ENCODE data around the gene TGFBR3L.
"Not testable (repeated sequence)": the region's sequence is repeated elsewhere in the genome, so short reads cannot be mapped to it uniquely, and the experiment has no call there.

The TGFBR3L gene

DNA sequence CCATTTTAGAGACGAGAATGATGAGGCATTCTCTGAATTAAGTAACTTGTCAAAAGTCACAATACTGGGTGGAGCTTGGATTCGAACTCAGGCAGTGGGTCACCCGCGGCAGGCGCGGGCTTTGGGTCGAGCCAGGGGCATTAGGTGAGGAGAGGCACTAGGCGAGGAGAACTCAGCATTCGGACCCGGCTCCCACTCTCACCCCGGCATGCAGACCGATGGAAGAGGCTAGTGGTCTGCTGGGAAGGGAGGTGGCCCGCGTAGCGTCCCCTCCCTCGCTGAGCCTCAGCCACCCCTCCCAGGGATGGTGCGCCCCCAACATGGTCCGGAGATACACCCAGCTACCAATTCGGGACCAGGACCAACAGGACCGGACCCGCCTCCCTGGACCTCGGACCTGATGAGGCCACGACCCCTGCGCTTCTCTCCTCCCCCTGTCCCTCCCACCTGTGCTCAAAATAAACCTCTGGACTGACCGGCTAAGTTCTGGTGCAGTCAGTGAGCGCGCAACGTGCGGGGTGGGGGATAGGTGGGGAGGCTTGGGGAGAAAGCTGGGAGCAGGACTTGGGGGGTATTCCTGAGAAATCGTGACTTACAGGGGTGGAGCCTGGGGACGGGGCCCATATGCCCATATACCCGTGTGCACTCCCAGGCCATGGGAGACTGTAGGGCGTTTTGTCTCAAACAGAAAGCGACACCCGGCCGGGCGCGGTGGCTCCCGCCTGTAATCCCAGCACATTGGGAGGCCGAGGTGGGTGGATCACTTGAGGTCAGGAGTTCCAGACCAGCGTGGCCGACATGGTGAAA, 4.2 kb downstream of the TGFBR3L start:
- DNase-seq = no peak

DNA sequence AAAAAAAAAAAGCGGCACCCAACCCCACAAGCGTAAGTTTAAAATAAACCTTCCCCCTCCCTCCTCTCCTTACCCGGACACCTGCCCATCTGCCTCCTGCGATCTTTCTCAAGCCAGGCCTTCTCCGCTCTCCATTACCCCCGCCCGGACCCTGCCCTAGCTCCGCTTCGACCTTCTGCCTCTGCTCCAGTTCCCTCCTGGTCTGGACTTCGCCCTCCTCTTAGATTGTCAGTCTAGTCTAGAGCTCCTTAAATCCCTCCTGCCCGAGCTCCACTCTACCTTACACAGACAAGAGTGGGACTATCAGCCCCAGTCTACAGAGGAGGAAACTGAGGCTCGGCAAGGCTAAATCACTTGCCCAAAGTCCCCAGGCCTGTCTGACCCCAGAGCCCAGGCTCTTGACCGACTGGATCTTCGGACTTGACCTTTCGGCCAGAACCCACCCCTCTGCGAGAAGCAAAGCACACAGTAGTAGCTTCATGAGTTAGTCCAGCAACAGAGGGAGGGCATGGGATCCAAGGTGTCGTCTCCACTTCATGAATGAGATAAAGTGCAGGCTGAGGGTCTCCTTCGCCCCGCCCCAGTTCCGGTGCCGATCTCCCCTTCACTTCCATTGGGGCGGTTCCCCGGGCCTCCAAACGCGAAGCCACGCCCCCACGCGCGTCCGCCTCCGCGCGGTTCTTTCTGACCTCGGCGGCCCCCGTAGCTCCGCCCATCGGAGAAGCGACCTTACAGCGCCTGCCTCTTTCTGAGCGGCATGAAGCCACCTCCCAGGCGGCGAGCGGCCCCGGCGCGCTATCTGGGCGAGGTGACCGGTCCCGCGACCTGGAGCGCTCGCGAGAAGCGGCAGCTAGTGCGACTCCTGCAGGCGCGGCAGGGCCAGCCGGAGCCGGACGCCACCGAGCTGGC, 5.2 kb downstream of the TGFBR3L start, which contains the start of gene SNAPC2:
SNAPC2 (plus strand) TSS at position 729 of the 909 bp plus-strand sequence; CDS start at position 758, 29 bp downstream.
- DNase-seq = peak; percentile 97

DNA sequence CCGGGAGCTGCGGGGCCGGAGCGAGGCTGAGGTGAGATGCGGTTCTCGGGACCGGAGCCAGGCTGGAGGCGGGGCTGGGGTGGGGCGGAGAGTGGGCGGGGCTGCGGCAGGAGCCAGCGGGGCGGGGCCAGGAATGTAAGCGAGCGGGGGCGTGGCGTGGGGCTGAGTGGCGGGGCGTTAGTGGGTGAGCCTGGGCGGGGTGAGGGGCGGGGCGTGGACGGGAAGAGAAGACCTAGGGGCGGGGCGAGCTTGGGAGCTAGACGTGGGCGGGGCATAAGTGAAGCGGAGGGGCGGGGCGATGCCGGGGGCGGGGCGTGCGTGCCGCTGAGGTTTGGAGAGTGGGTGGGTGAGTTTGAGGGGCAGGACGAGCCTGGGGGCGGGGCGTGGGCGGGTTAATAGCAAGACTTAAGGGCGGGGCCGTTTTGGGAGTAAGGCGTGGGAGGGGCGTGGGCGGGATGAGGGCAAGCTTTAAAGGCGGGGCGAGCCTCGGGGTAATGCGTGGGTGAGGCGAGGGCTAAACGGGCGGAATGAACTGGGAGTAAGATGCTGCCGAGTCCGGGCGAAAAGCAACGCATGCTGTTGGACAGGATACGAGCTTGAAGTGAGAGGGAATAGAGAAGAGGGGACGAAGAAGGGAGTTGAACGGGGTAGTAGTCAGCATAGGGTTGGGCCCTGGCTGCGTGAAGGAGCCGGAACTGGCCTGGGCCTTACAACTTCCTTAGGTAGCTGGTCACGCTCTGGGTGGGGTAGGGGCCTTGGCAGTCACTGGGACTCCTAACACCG, 6.1 kb downstream of the TGFBR3L start:
- DNase-seq = peak; percentile 99

DNA sequence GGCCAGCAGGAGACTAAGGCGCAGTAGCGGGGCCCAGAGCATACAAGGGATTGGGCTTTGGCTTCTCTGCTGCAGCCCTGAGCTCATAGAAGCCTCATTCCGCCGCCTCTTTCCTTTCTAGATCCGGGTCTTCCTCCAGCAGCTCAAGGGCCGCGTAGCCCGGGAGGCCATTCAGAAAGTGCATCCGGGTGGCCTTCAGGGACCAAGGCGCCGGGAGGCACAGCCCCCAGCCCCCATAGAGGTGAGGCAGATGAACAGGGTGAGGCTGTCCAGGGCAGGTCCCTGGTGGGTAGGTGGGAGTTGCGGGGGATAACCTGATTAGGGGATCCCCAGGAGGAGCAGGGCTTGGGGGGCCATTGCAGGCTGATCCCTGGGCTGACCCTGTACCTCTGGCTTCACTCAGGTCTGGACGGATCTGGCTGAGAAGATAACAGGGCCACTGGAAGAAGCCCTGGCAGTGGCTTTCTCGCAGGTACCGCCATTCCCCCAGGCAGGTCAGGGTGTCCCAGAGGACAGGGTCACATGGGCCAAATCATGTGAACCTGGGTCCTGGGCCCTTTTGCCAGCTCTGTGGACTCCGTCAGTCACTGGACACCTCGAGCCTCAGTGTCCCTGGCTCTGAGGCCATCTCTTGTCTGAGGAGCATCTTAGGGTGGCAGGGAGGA, 6.8 kb downstream of the TGFBR3L start:
- no peak for DNase-seq

DNA sequence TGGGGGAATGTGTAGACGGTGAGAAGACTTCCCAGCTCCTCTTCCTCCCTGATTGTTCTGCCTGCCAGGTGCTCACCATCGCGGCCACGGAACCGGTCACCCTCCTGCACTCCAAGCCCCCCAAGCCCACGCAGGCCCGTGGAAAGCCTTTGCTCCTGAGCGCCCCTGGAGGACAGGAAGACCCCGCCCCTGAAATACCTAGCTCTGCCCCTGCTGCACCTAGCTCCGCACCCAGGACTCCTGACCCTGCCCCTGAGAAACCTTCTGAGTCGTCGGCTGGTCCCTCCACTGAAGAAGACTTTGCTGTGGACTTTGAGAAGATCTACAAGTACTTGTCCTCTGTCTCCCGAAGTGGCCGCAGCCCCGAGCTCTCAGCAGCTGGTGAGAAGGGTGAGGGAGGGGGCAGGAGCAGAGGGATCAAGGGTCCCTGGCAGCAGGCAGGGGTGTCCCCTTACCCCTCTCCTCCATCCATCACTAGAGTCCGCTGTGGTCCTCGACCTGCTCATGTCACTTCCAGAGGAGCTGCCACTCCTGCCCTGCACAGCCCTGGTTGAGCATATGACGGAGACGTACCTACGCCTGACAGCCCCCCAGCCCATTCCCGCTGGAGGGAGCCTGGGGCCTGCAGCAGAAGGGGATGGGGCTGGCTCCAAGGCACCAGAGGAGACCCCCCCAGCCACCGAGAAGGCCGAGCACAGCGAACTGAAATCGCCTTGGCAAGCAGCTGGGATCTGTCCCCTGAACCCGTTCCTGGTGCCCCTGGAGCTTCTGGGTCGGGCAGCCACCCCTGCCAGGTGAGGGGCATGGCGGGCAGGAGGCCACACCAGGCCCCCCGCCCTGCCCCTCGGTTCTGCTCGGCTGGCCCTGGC, 7.6 kb downstream of the TGFBR3L start:
- no peak for DNase-seq

DNA sequence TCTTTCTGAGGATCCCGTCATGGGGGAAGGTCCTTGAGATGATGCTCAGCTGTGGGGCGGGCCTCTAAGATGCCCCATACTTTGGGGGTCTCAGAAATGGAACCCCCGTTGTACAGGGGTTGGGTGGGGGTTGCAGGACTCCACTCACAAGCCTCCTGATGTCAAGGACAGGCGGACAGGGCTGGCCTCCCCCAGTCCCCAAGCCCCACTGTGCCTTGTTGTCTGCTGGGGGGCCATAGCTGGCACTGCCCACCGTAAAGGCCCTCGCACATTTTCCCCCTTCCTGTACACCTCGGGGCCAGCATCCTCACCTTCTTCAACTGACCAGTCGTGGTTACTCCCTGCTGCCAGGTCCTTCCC, 8.2 kb downstream of the TGFBR3L start:
- no peak for DNase-seq

DNA sequence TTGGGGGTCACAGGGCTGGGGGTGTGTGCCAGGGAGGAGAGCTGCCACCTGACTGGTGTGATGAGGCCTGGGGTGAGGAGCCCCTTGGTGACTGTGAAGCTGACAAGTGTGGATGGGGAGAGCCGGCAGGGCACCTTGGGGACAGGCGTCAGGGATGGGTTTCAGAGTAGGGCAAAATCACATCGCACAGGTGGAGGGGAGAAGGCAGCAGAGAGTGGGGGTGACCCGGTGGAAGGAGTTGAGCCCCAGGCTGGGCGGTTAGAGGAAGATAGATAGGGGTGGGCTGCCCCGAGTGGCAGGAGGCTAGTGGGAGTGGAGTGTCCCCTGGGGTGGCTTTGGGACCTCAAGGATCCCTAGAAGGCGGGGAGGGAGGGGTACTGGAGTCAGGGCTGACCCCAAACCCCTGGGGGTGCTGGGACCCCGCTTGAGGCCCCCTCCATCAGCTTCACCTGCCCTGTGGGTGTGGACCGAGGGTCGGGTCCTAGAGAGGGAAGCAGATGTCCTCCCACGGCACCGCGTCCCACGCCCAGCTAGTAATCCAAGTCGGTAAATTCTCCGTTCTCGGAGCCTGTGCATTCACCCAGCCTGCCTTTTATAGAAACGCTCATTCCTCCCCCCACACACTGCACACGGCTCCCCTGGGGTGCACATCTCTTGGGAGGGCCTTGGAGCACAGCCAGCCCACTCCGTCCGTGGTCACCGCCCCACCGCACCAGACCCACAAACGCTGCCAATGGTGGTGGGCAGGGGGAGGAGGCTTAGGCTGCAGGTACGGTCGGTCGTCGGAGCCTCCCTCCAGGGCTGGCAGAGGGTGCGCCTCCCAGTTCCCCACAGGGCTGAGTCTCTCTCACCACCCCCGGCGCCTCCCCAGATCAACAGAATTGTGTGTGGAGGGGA, 8.9 kb downstream of the TGFBR3L start:
- DNase-seq = no peak

DNA sequence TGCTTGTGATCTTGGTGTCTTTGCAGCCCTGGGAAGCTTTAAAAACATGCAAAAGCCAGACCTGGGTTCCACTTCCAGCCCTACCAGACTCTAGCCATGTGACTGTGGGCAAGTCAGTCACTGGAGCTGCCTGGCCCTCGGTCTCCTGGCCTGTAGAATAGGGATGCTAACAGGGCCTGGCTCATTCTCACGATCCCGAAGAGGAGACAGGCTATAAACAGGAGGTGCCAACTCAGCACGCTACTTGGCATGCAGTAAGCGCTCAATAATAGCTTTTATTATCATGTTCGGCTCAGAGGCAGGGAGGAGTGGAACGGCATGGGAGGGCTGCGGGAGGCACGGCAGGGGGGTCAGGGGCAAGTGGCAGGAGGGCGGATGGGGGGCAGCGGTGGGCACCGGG, 9.6 kb downstream of the TGFBR3L start:
- DNase-seq = no peak

DNA sequence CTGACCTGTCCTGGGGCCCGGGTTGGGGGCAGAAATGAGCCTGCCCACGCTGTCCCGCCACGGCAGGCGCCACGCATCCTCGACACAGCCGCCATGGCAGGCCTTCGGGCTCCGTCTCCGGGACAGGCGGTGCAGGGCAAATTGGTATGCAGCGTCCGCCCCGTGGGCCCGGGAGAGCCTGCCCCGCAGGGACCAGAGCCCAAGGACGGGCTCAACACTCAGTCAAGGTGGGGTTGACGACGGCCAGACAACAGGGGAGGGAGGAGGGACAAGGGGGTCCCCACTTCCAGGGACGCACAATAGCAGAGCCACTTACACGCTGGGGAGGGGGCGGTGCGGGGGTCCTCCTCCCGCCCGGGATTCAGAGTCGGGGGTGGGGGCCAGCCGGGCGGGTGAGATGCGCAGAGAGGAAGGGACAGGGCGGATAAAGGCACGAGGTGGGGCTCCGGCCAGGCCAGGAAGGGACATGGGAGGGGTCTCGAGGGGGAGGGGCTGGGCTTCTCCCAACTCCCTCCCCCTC, 10.1 kb downstream of the TGFBR3L start:
- no peak for DNase-seq

DNA sequence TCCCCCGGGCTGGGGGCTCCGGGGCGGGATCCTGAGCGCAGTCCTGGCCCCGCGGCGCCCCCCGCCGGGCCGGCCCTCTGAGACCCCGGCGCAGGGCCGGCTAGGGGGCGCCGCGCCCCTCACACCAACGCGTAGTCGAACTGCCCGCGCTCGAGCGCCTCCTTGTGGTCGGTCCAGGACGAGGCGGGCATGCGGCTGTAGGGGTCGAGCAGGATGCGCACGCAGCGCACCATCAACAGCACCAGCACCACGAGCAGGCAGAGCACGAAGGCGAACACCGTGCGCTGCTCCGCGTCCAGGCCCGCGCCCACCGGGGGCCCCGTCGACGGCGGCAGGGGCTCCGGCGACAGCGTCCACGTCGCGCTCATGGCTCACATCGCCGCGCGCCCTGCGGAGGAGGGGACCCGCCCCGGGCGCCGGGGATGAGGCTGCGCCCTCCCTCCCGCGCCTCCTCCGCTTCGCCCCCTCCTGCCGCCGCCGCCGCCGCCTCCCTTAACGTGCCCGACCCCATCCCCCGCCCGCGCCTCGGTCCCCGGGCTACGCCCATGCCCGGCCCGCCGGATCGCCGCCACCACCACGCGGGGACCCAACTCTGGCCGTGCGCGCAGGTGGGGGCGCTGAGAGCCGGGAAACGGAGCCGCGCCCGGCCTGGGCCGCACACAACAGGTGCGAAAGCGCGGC, 10.7 kb downstream of the TGFBR3L start:
- DNase-seq = peak; percentile 81

DNA sequence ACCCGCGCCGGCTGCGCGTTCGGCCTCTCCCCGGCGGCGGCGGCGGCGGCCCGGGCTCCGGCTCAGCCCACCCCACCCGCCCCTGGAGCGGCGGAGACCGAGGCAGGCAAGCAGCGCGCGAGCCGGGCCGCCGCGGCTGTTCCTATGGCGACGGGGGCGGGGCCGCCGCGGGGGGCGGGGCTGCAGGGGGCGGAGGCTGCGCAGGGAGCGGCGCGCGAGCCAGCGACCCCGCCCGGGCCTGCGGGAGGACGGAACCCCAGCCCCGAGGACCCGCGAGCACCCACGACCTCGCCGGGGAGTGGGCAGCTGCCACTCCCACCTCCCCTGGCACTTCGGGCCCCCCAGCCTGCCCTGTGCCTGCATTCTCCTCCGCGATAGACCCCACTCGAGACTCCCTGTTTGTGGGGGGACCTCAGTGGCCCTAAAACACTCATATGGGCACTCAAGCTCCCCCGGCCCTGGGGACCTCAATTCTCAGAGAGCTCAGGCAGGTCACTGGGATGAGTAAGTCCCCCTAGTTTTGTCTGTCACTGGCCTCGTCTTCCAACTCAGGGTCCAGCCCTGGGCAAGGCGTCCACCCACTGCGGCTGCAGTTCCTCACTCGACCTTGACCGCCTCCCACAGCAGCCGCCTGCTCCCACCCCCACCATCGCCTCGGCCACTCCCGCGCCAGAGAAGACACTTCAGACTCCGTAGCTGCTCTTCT, 11.5 kb downstream of the TGFBR3L start, which contains the start of gene CTXN1:
CTXN1 (minus strand) TSS at position 115 of the 706 bp plus-strand sequence. CDS start 597 bp downstream, outside the sequence.
- DNase-seq = peak; percentile 87

DNA sequence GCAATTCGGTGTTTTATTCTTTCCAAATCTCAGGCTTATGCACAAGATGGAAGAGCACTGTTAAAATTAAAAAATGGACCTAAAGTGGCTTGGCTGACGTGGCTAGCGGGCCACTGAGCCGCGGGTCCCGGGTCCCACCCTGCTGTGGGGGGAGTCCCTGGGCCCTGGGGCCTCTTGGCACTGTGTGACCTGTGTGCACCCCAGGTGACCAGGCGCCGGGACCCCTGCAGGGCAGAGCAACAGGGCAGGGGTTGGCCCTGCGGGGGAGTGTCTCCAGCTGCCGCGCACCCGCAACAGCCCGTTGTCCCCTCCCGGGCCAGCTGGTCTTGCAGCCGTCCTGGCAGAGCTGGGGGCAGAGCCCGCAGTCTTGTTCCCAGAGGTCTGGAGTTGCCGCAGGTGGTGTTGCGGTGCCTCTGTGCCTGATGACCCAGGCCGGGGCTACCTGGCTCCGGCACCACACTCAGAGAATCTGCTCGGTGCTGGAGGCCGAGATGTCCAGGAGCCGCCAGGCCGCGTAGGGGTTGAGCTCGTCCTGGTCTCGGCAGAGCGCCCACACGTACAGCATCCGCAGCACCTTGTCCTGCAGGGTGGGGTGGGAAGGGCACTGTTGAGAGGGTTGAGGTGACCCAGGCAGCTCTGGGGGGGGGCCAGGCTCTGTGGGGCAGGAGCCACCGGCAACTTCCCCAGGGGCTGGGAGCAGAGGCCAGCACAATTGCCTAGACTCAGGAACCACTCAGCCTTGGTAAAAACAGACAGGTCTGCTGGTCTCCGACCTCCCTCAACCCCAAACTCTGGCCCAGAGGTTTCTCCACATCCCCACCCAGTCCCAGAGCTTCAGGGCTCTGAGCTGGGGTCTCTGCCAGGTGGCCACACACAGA, 12.3 kb downstream of the TGFBR3L start:
- DNase-seq = no peak

DNA sequence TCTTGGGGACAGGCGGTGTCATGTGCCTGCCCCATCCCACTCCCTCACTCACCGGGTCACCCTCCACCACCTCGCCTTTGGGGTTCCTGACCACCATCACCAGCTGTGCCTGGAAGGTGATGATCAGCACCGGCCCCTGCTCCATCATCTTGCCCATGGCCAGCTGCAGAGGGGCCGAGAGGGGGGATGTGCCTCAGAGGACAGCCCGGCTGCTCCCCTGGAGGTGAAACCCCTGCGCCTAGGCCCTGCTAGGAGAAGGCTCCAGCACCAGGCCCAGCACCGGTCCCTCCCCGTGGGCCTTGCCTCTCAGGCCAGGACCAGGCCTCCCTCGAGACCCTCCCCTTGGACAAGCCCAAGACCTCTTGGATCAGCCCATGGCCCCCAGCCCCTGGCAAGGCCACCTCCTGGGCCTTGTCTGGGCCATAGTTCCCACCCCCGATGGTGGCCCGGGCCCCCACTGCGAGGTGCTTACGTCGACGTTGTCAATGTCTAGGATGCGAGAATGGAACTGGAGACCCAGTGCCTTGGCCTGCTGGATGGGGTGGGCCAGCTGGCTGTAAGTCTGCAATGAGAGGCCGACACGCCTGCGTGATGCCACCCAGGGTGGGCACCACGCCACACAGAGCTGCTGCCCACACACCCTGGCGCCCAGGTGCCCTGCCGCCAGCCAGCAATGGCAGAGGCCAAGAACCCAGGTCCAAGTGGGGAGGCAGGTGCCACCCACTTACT, 13.1 kb downstream of the TGFBR3L start:
- DNase-seq = no peak

DNA sequence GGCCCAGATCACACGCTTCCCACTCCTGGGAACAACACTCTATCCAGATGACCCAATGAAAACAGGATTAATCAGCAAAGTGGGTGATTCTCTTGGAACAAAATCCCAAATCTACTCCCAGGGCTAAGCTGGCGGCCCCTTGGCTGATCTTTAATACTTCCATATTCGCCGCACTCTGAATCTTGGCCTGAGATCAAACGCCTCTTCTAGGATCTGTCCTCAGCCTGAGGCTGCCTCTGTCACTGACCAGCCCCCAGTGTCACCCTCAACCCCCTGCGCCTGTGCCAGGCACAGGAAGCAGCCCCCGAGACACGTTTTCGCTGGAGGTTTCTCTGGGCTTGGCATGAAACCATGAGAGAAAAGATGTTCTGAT, 13.7 kb downstream of the TGFBR3L start:
- DNase-seq = no peak

DNA sequence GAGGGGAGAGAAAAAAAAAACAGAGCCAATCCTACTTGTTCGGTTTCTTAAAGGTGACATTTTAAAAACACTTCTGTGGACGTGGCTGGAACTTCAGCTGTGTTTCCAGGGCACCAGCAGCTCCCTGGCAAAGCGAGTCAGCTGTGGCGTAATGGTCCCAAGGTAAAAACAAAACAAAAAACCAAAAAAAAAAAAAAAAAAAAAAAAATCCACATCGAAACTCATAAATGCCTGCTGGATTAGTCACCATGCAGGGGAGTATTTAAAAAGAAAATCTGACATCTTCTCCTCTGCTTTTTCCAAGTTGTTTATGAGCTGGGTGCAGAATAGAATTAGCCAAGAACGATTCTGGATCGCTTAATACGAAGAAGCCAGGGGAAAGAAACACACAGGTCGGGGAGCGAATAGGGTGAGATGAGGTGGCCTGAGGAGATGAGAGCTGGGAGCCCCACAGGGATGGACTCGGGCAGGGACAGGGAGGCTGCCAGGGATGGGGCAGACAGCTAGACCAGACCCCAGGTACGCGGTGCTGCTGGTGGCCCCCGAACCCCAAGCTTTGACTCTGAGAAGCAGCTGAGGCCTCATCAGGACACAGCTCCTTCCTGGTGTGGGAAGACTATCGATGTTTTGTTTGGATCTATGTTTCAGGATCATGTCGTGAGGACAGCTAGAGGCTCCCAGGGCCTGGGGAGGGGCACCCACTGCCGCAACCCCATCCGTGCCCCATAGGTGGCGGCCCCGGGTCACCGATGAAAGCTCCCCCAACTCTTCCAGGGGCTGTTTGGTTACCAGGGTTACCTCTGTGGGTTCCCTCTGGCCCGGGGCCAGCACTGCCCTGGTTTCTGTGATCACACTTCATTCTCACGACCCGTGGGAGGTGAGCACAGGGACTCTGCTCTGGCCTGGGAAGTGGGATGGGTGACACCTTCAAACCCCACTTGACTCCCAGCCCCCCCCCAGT, 14.4 kb downstream of the TGFBR3L start:
- peak; percentile 82 for DNase-seq

DNA sequence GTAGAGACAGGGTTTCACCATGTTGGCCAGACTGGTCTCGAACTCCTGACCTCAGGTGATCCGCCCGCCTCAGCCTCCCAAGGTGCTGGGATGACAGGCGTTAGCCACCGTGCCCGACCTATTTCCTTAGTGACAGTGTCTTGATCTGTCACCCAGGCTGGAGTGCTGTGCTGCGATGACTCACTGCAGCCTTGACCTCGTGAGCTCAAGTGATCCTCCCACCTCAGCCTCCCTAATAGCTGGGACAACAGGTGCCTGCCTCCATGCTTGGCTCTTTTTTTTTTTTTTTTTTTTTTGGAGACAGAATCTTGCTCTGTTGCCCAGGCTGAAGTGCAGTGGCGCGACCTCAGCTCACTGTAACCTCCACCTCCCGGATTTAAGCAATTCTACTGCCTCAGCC, 15.4 kb downstream of the TGFBR3L start:
- DNase-seq = not testable (repeated sequence)

All from activated T-cell treated with anti-CD3 and anti-CD28 coated beads, Interleukin-2, amount 50 U/mL, for 1 hour (primary cell).